ENCODE measurements around the gene ST7.

DNA sequence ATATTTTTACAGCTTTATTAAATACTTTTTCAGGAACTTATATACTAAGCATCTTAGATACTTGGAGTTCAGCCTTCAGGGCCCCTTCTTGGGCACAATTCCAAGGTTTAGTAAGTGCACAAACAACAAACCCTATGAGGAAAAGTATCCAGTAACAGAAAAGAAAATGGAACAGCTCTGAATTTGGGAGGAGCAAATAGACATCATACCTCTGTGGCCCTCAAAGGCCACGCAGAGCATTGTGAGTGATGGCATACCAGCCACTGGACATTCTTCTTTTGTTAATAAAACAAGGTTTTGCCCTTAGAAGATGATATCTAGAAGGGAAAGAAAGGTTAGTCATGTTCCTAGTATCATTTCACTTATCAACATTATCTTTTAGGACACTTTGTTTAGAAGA lies 46.0 kb downstream of the ST7 start:
- TF ChIP-seq, protein P1, sequence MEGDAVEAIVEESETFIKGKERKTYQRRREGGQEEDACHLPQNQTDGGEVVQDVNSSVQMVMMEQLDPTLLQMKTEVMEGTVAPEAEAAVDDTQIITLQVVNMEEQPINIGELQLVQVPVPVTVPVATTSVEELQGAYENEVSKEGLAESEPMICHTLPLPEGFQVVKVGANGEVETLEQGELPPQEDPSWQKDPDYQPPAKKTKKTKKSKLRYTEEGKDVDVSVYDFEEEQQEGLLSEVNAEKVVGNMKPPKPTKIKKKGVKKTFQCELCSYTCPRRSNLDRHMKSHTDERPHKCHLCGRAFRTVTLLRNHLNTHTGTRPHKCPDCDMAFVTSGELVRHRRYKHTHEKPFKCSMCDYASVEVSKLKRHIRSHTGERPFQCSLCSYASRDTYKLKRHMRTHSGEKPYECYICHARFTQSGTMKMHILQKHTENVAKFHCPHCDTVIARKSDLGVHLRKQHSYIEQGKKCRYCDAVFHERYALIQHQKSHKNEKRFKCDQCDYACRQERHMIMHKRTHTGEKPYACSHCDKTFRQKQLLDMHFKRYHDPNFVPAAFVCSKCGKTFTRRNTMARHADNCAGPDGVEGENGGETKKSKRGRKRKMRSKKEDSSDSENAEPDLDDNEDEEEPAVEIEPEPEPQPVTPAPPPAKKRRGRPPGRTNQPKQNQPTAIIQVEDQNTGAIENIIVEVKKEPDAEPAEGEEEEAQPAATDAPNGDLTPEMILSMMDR (IDR thresholded peaks at IDR 0.05) = no peak
- no peak for TF ChIP-seq ZNF121 (CRISPR knock-in tag; IDR thresholded peaks at IDR 0.05)
- no peak for TF ChIP-seq SP1 (CRISPR knock-in tag; conservative IDR thresholded peaks at IDR 0.05)
- TF ChIP-seq TEAD1 (CRISPR knock-in tag; IDR thresholded peaks at IDR 0.05) = no peak
- TF ChIP-seq, protein P2, sequence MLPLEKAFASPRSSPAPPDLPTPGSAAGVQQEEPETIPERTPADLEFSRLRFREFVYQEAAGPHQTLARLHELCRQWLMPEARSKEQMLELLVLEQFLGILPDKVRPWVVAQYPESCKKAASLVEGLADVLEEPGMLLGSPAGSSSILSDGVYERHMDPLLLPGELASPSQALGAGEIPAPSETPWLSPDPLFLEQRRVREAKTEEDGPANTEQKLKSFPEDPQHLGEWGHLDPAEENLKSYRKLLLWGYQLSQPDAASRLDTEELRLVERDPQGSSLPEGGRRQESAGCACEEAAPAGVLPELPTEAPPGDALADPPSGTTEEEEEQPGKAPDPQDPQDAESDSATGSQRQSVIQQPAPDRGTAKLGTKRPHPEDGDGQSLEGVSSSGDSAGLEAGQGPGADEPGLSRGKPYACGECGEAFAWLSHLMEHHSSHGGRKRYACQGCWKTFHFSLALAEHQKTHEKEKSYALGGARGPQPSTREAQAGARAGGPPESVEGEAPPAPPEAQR (CRISPR knock-in tag; IDR thresholded peaks at IDR 0.05) = no peak
- TF ChIP-seq, protein P3, sequence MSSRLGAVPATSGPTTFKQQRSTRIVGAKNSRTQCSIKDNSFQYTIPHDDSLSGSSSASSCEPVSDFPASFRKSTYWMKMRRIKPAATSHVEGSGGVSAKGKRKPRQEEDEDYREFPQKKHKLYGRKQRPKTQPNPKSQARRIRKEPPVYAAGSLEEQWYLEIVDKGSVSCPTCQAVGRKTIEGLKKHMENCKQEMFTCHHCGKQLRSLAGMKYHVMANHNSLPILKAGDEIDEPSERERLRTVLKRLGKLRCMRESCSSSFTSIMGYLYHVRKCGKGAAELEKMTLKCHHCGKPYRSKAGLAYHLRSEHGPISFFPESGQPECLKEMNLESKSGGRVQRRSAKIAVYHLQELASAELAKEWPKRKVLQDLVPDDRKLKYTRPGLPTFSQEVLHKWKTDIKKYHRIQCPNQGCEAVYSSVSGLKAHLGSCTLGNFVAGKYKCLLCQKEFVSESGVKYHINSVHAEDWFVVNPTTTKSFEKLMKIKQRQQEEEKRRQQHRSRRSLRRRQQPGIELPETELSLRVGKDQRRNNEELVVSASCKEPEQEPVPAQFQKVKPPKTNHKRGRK (CRISPR knock-in tag; IDR thresholded peaks at IDR 0.05; ENCODE audit: borderline replicate concordance) = no peak
- TF ChIP-seq, protein P4, sequence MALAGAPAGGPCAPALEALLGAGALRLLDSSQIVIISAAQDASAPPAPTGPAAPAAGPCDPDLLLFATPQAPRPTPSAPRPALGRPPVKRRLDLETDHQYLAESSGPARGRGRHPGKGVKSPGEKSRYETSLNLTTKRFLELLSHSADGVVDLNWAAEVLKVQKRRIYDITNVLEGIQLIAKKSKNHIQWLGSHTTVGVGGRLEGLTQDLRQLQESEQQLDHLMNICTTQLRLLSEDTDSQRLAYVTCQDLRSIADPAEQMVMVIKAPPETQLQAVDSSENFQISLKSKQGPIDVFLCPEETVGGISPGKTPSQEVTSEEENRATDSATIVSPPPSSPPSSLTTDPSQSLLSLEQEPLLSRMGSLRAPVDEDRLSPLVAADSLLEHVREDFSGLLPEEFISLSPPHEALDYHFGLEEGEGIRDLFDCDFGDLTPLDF (CRISPR knock-in tag; IDR thresholded peaks at IDR 0.05) = no peak
- TF ChIP-seq GABPB1 (CRISPR knock-in tag; IDR thresholded peaks at IDR 0.05) = no peak
- TF ChIP-seq, protein P5, sequence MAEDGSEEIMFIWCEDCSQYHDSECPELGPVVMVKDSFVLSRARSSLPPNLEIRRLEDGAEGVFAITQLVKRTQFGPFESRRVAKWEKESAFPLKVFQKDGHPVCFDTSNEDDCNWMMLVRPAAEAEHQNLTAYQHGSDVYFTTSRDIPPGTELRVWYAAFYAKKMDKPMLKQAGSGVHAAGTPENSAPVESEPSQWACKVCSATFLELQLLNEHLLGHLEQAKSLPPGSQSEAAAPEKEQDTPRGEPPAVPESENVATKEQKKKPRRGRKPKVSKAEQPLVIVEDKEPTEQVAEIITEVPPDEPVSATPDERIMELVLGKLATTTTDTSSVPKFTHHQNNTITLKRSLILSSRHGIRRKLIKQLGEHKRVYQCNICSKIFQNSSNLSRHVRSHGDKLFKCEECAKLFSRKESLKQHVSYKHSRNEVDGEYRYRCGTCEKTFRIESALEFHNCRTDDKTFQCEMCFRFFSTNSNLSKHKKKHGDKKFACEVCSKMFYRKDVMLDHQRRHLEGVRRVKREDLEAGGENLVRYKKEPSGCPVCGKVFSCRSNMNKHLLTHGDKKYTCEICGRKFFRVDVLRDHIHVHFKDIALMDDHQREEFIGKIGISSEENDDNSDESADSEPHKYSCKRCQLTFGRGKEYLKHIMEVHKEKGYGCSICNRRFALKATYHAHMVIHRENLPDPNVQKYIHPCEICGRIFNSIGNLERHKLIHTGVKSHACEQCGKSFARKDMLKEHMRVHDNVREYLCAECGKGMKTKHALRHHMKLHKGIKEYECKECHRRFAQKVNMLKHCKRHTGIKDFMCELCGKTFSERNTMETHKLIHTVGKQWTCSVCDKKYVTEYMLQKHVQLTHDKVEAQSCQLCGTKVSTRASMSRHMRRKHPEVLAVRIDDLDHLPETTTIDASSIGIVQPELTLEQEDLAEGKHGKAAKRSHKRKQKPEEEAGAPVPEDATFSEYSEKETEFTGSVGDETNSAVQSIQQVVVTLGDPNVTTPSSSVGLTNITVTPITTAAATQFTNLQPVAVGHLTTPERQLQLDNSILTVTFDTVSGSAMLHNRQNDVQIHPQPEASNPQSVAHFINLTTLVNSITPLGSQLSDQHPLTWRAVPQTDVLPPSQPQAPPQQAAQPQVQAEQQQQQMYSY (CRISPR knock-in tag; IDR thresholded peaks at IDR 0.05) = no peak
- TF ChIP-seq, protein P6, sequence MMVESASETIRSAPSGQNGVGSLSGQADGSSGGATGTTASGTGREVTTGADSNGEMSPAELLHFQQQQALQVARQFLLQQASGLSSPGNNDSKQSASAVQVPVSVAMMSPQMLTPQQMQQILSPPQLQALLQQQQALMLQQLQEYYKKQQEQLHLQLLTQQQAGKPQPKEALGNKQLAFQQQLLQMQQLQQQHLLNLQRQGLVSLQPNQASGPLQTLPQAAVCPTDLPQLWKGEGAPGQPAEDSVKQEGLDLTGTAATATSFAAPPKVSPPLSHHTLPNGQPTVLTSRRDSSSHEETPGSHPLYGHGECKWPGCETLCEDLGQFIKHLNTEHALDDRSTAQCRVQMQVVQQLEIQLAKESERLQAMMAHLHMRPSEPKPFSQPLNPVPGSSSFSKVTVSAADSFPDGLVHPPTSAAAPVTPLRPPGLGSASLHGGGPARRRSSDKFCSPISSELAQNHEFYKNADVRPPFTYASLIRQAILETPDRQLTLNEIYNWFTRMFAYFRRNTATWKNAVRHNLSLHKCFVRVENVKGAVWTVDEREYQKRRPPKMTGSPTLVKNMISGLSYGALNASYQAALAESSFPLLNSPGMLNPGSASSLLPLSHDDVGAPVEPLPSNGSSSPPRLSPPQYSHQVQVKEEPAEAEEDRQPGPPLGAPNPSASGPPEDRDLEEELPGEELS (CRISPR knock-in tag; IDR thresholded peaks at IDR 0.05) = no peak
- no peak for TF ChIP-seq ETV6 (CRISPR knock-in tag; IDR thresholded peaks at IDR 0.05)

Data from WTC11 (cell line).